Activated CD4-positive, alpha-beta T cell treated with anti-CD3 and anti-CD28 coated beads, Interleukin-2, amount 10 ng/mL, durations not matched to agents 7 days and 5 days (primary cell): ENCODE results near the gene ARPC1A. TPM values are rescaled to one million over a fixed set of nuclear protein-coding genes. Genes with fewer than 3 reads are reported as not detected.

Source experiments
- CTCF ChIA-PET: fragments of 350-600 bp; sonication (Branson Sonifier 250); formaldehyde crosslinking; loops from one replicate; lab custom pipeline; 2021; ENCODE audit warnings: antibody characterized with exemption; lab: Charles Lee
- POLR2A ChIA-PET: fragments of 350-600 bp; sonication (Branson Sonifier 250); formaldehyde crosslinking; loops from one replicate; lab custom pipeline; 2021; ENCODE audit warnings: antibody characterized with exemption; lab: Charles Lee
- DNase-seq: peaks from one replicate; pipeline ENCODE4 v3.0.0-alpha.2; 2020
- H3K27ac Mint-ChIP-seq: one replicate; pipeline ENCODE4 v1.8.0; 2021; ENCODE audit warnings: mild to moderate bottlenecking, moderate library complexity, mixed read lengths
- H3K27me3 Mint-ChIP-seq: one replicate; pipeline ENCODE4 v1.8.0; 2021; ENCODE audit warnings: mixed read lengths
- H3K36me3 Mint-ChIP-seq: one replicate; pipeline ENCODE4 v1.8.0; 2021; ENCODE audit warnings: low read depth, mixed read lengths
- H3K4me1 Mint-ChIP-seq: one replicate; pipeline ENCODE4 v1.8.0; 2021; ENCODE audit warnings: mixed read lengths
- H3K4me3 Mint-ChIP-seq: one replicate; pipeline ENCODE4 v1.8.0; 2021; ENCODE audit warnings: mild to moderate bottlenecking, moderate library complexity, mixed read lengths
- H3K9me3 Mint-ChIP-seq: one replicate; pipeline ENCODE4 v1.8.0; 2021; ENCODE audit warnings: mixed read lengths
- total RNA-seq, 2 experiments: library from RNA; stranded (reverse); gene quantifications; one replicate each; pipeline ENCODE4 v1.2.3, GENCODE V29; 2021

The ARPC1A gene
- total RNA-seq, 2 experiments from 2014 or later, result 51.9 to 56.8 TPM

DNA sequence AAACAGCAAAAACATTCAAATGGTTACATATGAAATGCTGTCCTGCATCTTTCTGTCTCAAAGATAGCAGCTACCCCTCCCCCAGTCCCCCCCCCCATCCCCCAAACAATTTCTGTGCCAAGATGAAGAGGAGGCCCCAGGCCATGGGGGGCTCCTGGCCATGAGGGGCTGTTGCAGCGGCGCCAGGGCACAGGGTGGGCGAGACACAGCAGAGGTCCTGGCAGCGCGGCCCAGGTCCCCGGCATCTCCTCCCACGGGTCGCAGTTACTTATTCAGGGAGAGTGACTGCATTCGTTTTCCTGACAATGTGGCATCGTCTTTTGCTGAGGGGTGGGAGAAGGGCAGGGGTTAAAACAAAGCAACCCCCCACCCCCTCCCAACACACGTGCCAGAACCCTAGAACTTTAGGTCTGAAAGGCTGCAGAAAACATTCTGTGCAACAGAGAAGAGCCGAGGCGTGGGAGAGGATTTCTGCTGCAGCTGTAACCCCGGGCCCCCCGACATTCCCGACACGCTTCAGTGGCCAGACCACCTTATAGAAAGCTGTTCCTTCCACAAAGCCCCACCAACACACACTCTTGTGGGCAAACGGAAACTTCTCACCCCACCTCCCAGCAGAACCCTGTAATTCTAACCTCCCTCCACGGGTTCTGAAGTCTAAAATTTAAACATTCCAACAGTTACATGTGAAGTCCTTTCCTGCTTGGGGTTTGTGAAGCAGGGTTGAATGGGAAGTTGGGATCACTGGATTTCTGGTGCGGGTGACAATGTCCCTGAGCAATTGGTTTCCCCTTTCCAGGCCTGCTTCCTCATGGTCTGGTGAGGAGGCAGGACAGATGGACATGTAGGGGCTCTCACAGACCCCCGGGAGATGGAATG is 71.0 kb downstream of the ARPC1A start:
- no peak for DNase-seq
- H3K27me3 Mint-ChIP-seq, result no peaks in the 10 kb centered on the region
- H3K27ac Mint-ChIP-seq, result no peak overlapping the region
- no peak overlapping the region for H3K4me3 Mint-ChIP-seq
- peaks cover 75% of the 10 kb centered on the region for H3K36me3 Mint-ChIP-seq
- peaks cover 30% of the 10 kb centered on the region for H3K4me1 Mint-ChIP-seq
- ChIA-PET CTCF (no interaction called here), POLR2A (no interaction called here)
- no peaks in the 10 kb centered on the region for H3K9me3 Mint-ChIP-seq

DNA sequence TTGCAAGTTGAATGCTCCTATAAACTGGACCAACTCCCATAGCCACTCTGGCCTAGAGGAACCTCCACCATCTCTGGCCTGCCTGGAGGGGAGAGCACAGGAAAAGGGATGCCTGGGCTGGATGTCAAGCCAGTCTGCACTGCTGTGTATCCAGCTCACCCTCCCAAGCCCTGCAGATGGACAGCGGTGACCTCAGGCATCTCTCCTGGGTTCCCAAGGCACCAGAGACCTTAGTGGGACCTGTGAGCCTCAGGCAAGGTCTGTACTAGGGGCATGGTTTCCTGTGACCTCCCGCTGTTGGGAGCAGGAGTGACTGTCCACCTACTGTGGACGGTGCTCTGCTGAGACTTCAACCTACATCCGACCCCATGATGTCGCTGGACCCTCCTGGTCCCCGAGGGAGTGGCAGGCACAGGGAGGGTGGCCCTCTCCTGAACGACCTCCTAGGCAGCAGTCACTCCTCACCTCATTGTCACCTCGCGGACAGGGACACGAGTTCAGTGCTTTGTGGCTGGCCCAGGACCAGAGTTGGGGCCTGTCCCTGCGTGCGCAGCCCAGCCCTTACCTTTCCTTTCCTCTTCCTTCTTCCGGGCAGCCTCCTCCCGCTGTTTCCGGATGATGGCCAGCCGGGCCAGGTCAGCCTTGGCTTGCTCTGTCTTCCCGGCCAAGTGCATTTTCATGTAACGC is 71.7 kb downstream of the ARPC1A start:
- H3K4me1 Mint-ChIP-seq, result peaks cover 25% of the 10 kb centered on the region
- DNase-seq, result no peak
- ChIA-PET POLR2A (no interaction called here), CTCF (no interaction called here)
- no peak overlapping the region for H3K4me3 Mint-ChIP-seq
- H3K27ac Mint-ChIP-seq, result peak overlapping the region; percentile 60
- H3K36me3 Mint-ChIP-seq, result peaks cover 73% of the 10 kb centered on the region
- no peaks in the 10 kb centered on the region for H3K9me3 Mint-ChIP-seq
- no peaks in the 10 kb centered on the region for H3K27me3 Mint-ChIP-seq

DNA sequence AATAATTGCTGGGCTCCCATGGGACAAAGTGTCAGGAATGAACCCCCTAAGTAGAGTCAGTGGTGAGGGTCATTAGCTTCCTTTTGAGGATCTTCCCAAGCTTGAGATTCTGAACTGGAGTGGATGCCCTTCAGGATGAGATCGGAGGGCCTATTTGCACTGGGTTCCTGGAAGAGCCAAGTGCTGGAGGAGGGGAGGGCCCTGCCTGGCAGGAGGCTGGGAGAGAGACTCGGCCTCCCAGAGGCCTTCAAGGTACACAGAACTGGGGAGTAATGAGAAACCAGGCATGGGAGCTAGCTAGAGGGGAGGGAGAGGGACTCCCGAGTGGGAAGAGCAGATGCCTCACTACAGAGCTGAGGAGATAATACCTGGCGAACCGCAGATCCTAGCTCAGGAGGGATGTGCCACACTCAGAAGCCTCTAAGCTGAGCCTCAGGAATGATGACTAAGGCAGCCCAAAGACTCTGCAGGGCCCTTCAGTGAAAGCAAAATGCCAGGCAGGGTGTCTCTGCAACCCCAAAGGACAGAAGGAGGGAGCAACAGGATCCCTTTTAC is 73.3 kb downstream of the ARPC1A start:
- H3K36me3 Mint-ChIP-seq, result peaks cover 68% of the 10 kb centered on the region

DNA sequence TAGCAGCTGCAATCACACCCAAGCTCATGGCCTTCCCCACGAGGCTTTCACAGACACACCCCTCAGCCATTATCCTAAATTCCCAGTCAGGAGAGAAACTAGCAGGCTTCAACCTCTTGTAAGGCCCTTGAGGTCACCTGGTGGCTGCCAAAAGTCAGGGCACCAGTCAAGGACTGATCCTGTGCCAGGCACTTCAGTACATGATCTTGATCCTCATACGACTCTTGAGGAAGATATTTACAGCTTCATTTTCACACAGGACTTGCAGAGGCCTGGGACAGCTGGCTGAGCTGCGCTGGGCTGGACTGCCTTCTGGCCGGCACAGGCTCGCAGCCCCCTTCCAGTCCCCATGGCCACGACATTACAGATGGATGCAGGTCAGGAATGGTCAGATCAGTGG is 73.9 kb downstream of the ARPC1A start:
- peak overlapping the region; percentile 60 for H3K27ac Mint-ChIP-seq

More for the DNA sequence above, 73.3 kb downstream of the ARPC1A start:
- Mint-ChIP-seq H3K4me3 (no peak overlapping the region), H3K4me1 (peaks cover 16% of the 10 kb centered on the region), H3K27ac (peak overlapping the region; percentile 60), H3K9me3 (no peaks in the 10 kb centered on the region), H3K27me3 (no peaks in the 10 kb centered on the region)
- CTCF ChIA-PET, result interaction anchor here (0.6 to 1.7 kb wide), 5 partner anchors 8 to 138 kb away, joined by 3 to 7 read pairs (median 3); no protein-coding TSS in a partner anchor
- POLR2A ChIA-PET, result no interaction called here
- no peak for DNase-seq

DNA sequence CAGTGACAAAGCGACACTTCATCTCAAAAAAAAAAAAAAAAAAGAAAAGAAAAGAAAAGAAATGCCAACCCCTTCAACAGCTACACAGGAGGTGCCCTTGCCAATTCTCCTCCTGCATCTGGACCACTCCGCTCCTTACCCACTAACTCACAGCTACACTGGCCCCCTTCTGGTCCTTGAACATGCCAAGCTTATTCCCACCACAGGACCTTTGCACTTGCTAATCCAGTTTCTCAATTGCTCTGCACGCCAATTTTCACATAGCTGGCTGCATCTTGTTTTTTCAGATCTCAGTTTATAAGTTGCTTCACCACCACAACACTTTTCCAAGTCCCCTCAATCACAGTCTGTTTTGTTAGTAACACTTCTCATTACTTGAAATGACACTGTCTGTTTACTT is 77.2 kb downstream of the ARPC1A start:
- Mint-ChIP-seq H3K36me3 (peaks cover 50% of the 10 kb centered on the region), H3K27me3 (no peaks in the 10 kb centered on the region), H3K4me3 (no peak overlapping the region), H3K27ac (peak overlapping the region; percentile 39), H3K9me3 (no peaks in the 10 kb centered on the region), H3K4me1 (peaks cover 36% of the 10 kb centered on the region)
- no peak for DNase-seq
- CTCF ChIA-PET, result interaction anchor here (0.8 to 1.2 kb wide), 2 partner anchors 11 to 17 kb away, joined by 3 read pairs; no protein-coding TSS in a partner anchor
- POLR2A ChIA-PET, result interaction anchor here (0.7 kb wide), 1 partner anchor 15 kb away, joined by 3 read pairs; no protein-coding TSS in a partner anchor

More for the DNA sequence above, 73.9 kb downstream of the ARPC1A start:
- no peaks in the 10 kb centered on the region for H3K9me3 Mint-ChIP-seq
- no peaks in the 10 kb centered on the region for H3K27me3 Mint-ChIP-seq
- H3K4me1 Mint-ChIP-seq, result peaks cover 18% of the 10 kb centered on the region
- H3K4me3 Mint-ChIP-seq, result no peak overlapping the region
- CTCF ChIA-PET, result interaction anchor here (0.6 to 1.7 kb wide), 4 partner anchors 13 to 1039 kb away, joined by 3 to 7 read pairs (median 4); no protein-coding TSS in a partner anchor
- POLR2A ChIA-PET, result no interaction called here
- no peak for DNase-seq
- H3K36me3 Mint-ChIP-seq, result peaks cover 69% of the 10 kb centered on the region

DNA sequence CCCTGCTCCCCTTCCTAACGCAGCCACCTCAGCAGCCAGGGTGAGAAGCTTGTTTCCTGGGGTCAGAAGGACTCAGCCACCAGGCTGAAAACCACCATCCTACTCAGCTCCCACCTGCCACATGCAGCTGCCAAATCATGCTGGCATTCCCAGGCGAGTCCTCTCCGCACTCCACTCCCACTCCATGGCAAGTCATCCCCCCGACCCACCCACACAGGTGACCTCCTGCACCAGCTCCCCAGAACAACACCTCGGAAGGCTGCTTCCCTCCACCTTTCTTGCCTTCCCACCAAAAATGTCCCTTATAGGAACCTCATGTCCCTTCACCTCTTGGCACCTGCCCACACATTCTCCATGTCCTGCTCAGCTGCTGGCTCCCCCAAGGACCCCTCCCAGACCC is 78.1 kb downstream of the ARPC1A start:
- H3K27ac Mint-ChIP-seq, result no peak overlapping the region
- H3K27me3 Mint-ChIP-seq, result no peaks in the 10 kb centered on the region
- peaks cover 32% of the 10 kb centered on the region for H3K4me1 Mint-ChIP-seq
- no peaks in the 10 kb centered on the region for H3K9me3 Mint-ChIP-seq
- ChIA-PET POLR2A (no interaction called here), CTCF (interaction anchor here (0.8 to 1.2 kb wide), 2 partner anchors 12 to 18 kb away, joined by 3 read pairs; no protein-coding TSS in a partner anchor)
- DNase-seq, result no peak
- H3K36me3 Mint-ChIP-seq, result peaks cover 41% of the 10 kb centered on the region
- no peak overlapping the region for H3K4me3 Mint-ChIP-seq

DNA sequence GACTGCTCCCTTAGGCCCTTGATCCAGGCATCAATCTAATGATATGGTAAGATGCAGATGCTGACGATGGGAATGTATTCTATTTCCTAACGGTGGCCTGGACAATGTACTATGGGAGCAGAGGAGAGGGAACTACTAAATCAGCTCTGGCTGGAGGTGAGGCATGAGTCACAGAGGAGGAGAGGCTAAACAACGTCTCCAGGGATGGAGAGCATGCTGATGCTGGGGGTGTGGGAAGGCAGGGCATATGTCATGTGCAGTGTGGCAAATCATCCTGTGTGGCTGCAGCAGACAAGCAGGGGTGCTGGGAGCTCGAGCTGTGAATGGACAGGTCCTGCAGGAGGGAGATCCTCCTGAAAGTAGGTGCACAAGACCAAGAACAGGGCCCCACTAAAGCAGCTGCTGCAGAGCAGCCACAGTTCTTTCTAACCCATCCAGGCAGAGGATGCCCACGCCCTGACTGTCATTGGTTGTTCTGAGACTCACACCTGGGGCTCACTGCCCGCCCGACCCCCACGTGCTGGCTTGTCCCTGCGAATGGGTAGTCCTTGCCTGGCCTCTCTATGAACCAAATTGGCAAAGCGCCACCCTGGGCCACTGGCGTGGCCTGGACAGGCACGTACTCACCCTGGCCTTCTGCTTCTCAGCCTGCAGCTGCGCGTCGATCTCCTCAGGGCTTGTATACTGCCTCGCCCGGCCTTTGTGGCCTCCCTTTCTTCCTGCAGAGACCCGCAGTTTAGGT is 78.7 kb downstream of the ARPC1A start:
- Mint-ChIP-seq H3K9me3 (no peaks in the 10 kb centered on the region), H3K27ac (no peak overlapping the region), H3K36me3 (peaks cover 39% of the 10 kb centered on the region), H3K27me3 (no peaks in the 10 kb centered on the region), H3K4me3 (no peak overlapping the region), H3K4me1 (peaks cover 32% of the 10 kb centered on the region)
- no peak for DNase-seq
- POLR2A ChIA-PET, result no interaction called here
- CTCF ChIA-PET, result no interaction called here

DNA sequence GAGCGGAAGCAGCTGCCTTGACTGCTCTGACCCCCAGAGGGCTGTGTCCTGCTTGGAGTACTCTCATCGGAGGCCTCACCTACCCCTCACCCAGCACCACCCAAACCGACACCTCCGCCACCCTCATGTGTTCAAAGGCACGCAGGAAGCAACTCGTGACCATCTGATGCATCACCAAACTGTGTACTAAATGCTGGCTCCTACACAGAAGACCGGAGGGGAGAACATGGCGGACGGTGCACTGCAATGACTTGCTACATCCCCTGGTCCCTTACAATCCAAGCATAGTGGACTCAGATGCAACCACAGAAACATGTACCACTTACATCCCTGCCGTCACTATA is 79.3 kb downstream of the ARPC1A start:
- Mint-ChIP-seq H3K9me3 (no peaks in the 10 kb centered on the region), H3K27ac (no peak overlapping the region), H3K27me3 (no peaks in the 10 kb centered on the region), H3K4me1 (peaks cover 36% of the 10 kb centered on the region), H3K36me3 (peaks cover 37% of the 10 kb centered on the region), H3K4me3 (no peak overlapping the region)
- POLR2A ChIA-PET, result no interaction called here
- CTCF ChIA-PET, result interaction anchor here (0.6 kb wide), 1 partner anchor 11 kb away, joined by 6 read pairs; no protein-coding TSS in a partner anchor
- DNase-seq, result no peak

DNA sequence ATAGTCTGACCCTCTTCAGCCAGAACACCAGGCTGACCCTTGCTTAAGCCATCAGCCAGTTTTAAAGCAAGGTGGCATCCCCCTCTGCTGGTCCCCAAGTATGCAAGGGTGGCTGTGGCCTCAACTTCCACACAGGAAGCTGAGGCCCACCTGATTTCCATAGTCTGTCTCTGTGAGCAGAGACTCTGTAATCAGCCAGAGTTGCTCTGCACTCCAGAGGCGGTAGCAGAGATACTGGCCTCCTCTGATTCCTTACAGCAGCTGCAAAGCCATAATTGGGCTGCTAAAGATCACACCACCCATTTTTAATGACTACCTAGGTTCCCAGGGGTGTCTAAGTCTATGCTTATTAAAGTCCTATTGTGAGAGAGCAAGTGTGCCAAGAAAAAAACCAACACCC is 80.9 kb downstream of the ARPC1A start:
- no peak for DNase-seq
- H3K9me3 Mint-ChIP-seq, result no peaks in the 10 kb centered on the region
- H3K27ac Mint-ChIP-seq, result peak overlapping the region; percentile 92
- peaks cover 36% of the 10 kb centered on the region for H3K36me3 Mint-ChIP-seq
- H3K27me3 Mint-ChIP-seq, result no peaks in the 10 kb centered on the region
- peaks cover 48% of the 10 kb centered on the region for H3K4me1 Mint-ChIP-seq
- ChIA-PET POLR2A (no interaction called here), CTCF (interaction anchor here (1.2 kb wide), 1 partner anchor 16 kb away, joined by 4 read pairs; no protein-coding TSS in a partner anchor)
- peak overlapping the region; percentile 94 for H3K4me3 Mint-ChIP-seq

DNA sequence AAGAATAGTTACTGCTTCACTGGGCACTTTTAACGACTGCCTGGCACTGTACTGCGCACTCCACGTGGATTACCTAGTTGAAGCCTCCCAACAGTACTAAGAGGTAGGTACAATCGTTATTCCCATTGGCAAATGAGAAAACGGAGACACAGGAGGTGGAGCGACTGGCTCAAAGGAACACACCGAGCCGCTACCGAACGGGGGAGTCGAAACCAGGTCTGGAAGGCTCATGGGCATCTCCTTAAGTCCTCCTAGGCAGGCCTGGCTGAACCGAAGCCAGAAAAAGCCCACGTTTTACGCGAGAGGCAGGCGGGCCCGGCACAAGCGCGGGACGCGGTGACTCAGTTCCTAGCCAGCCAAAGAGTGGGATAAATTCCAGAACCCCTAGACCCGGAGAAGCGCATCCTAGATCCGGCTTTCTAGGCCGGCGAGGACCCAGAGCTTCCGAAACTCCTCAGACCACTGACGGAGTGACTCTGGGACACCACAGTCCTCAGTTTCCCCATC is 82.2 kb downstream of the ARPC1A start:
- Mint-ChIP-seq H3K27ac (peak overlapping the region; percentile 92), H3K27me3 (no peaks in the 10 kb centered on the region), H3K4me3 (peak overlapping the region; percentile 94), H3K36me3 (peaks cover 40% of the 10 kb centered on the region), H3K4me1 (peaks cover 48% of the 10 kb centered on the region), H3K9me3 (no peaks in the 10 kb centered on the region)
- DNase-seq, result peak; percentile 28
- CTCF ChIA-PET, result interaction anchor here (0.8 to 4.0 kb wide), 8 partner anchors 9 to 586 kb away, joined by 3 to 18 read pairs (median 4); no protein-coding TSS in a partner anchor
- POLR2A ChIA-PET, result interaction anchor here (0.5 kb wide), 1 partner anchor 369 kb away, joined by 4 read pairs; no protein-coding TSS in a partner anchor

DNA sequence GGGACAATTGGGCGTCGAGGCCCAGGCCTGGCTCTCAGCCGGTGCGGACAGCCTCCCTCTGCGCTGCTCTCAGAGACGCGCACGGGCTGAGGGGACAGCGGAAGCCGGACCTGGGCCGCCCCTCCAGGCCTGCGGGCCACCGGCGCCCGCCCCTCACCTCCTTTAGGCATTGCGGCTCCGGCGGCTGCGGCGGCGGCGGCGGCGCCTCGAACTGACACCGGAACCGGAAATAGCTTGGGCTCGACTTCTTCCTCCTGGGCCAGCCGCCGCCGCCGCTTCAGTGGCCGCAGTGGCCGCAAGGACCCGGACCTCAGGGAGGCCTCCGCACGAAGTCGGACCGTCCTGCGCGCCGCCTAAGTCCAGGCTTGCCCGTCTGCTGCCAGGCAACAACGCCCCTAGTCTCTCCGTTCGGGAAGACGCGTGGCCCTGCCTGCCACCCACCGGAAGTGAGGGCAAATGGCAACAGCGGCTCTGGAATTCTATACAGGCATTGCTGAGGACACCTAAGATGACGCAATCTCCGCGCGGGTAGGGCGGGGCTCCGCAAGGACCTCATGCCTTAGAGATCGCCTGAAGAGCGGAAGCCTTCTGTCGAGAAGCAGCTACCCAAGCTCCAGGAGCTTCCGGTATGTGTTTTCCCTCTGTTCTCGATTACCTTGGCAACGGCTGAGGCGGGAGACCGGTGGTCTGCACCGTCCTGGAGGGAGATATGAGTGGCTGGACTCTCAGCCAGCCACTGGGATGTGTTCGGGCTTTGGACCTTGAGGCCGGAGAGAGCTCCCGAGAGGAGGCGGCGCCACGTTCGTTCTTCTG is 82.9 kb downstream of the ARPC1A start, which contains the start of the genes BUD31 and PDAP1:
Gene BUD31, plus strand, starts transcription at position 591 of the 813 bp plus-strand sequence. CDS start 2,124 bp downstream, outside the sequence.
Gene PDAP1, minus strand, starts transcription at position 219 of the 813 bp plus-strand sequence. Its CDS starts 49 bp downstream, at position 170.
- peaks cover 50% of the 10 kb centered on the region for H3K4me1 Mint-ChIP-seq
- H3K9me3 Mint-ChIP-seq, result no peaks in the 10 kb centered on the region
- peaks cover 41% of the 10 kb centered on the region for H3K36me3 Mint-ChIP-seq
- CTCF ChIA-PET, result interaction anchor here (0.6 to 4.0 kb wide), 8 partner anchors 11 to 586 kb away, joined by 3 to 18 read pairs (median 3); no protein-coding TSS in a partner anchor
- H3K4me3 Mint-ChIP-seq, result peak within 1 kb of the TSS; percentile 94
- DNase-seq, result peak; percentile 94
- no peaks in the 10 kb centered on the region for H3K27me3 Mint-ChIP-seq
- peak within 1 kb of the TSS; percentile 92 for H3K27ac Mint-ChIP-seq
- POLR2A ChIA-PET, result interaction anchor here (1.0 kb wide), 1 partner anchor 28 kb away, joined by 4 read pairs; no protein-coding TSS in a partner anchor
